ENCODE results near the gene TMEM130. TPM values are rescaled to one million over a fixed set of nuclear protein-coding genes. Genes with fewer than 3 reads are reported as not detected.
"Not testable (repeated sequence)": the region's sequence is repeated elsewhere in the genome, so short reads cannot be mapped to it uniquely, and the experiment has no call there.

TMEM130 gene
- total and polyA plus RNA-seq, 2 donors: 0.23 to 0.24 TPM

DNA sequence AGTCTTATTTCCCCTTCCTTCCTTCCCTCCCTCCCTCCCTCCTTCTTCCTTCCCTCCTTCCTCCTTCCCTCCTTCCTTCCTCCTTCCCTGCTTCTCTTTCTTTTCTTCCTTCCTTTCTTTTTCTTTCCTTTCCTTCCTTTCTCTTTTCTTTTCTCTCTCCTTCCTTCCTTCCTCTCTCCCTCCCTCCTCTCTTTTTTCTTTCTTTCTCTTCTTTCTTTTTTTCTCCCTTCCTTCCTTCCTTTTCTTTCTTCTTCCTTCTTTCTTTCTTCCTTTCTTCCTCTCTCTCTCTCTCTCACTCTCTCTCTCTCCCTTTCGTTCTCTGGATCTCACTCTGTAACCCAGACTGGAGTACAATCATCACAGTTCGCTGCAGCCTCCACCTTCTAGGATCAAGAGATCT is 6.2 kb downstream of the TMEM130 start:
- no peak for DNase-seq (ENCODE audit: low read depth in 6 of 9, low spot score in 9 of 9)
- Histone ChIP-seq H3K4me3 (ENCODE audit: low read length in 2 of 2) (no peak overlapping the region), H3K9me3 (ENCODE audit: control insufficient read depth in 2 of 2, insufficient read depth in 1 of 2, low read length in 1 of 2) (no peaks in the 10 kb centered on the region), H3K27ac (ENCODE audit: low read depth in 1 of 2, low read length in 1 of 2) (no peak overlapping the region), H3K27me3 (ENCODE audit: control insufficient read depth in 2 of 2, insufficient read depth in 1 of 2, low read length in 1 of 2) (peaks cover 15 to 35% of the 10 kb centered on the region in 2 donors), H3K4me1 (ENCODE audit: control insufficient read depth in 2 of 2, insufficient read depth in 2 of 2, low read length in 2 of 2) (no peaks in the 10 kb centered on the region), H3K36me3 (ENCODE audit: control insufficient read depth in 2 of 2, insufficient read depth in 2 of 2, low read length in 1 of 2) (no peaks in the 10 kb centered on the region)
- 94% methylated on average over 2 of the region's 2 CpGs for WGBS

- Histone ChIP-seq H3K36me3 (ENCODE audit: control insufficient read depth in 2 of 2, insufficient read depth in 2 of 2, low read length in 1 of 2) (no peaks in the 10 kb centered on the region), H3K27me3 (ENCODE audit: control insufficient read depth in 2 of 2, insufficient read depth in 1 of 2, low read length in 1 of 2) (peaks cover 9 to 28% of the 10 kb centered on the region in 2 donors), H3K4me3 (ENCODE audit: low read length in 2 of 2) (no peak overlapping the region), H3K27ac (ENCODE audit: low read depth in 1 of 2, low read length in 1 of 2) (no peak overlapping the region), H3K9me3 (ENCODE audit: control insufficient read depth in 2 of 2, insufficient read depth in 1 of 2, low read length in 1 of 2) (no peaks in the 10 kb centered on the region), H3K4me1 (ENCODE audit: control insufficient read depth in 2 of 2, insufficient read depth in 2 of 2, low read length in 2 of 2) (no peaks in the 10 kb centered on the region)
- 96% methylated on average over 29 of the region's 29 CpGs for WGBS
- DNase-seq (ENCODE audit: low read depth in 6 of 9, low spot score in 9 of 9): no peak
Observed at GRCh38 chr7:98862716-98863420, 6.9 kb downstream of the TMEM130 start.

DNA sequence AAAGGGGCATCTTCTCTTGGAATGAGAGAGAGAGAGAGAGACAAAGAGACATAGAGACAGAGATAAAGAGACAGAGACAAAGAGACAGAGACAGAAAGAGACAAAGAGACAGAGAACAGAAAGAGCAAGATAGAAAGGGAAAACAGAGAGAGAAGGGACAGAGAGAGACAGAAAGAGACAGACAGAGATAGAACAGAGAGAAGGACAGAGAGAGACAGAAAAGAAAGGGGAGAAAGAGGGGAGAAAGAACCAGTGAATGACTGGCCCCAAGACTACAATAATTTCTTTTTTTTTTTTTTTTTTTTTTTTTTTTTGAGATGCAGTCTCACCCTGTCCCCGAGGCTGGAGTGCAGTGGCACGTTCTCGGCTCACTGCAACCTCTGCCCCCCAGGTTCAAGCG is 7.6 kb downstream of the TMEM130 start:
- WGBS: 90% methylated on average over 4 of the region's 4 CpGs
- peaks cover 4 to 21% of the 10 kb centered on the region in 2 donors for H3K27me3 ChIP-seq (ENCODE audit: control insufficient read depth in 2 of 2, insufficient read depth in 1 of 2, low read length in 1 of 2)
- H3K9me3 ChIP-seq (ENCODE audit: control insufficient read depth in 2 of 2, insufficient read depth in 1 of 2, low read length in 1 of 2): no peaks in the 10 kb centered on the region
- DNase-seq (ENCODE audit: low read depth in 6 of 9, low spot score in 9 of 9): no peak
- no peaks in the 10 kb centered on the region for H3K4me1 ChIP-seq (ENCODE audit: control insufficient read depth in 2 of 2, insufficient read depth in 2 of 2, low read length in 2 of 2)
- H3K36me3 ChIP-seq (ENCODE audit: control insufficient read depth in 2 of 2, insufficient read depth in 2 of 2, low read length in 1 of 2): no peaks in the 10 kb centered on the region
- H3K27ac ChIP-seq (ENCODE audit: low read depth in 1 of 2, low read length in 1 of 2): no peak overlapping the region
- no peak overlapping the region for H3K4me3 ChIP-seq (ENCODE audit: low read length in 2 of 2)

- H3K27ac ChIP-seq (ENCODE audit: low read depth in 1 of 2, low read length in 1 of 2): no peak overlapping the region
- peaks cover 0 to 7% of the 10 kb centered on the region in 2 donors for H3K27me3 ChIP-seq (ENCODE audit: control insufficient read depth in 2 of 2, insufficient read depth in 1 of 2, low read length in 1 of 2)
- no peaks in the 10 kb centered on the region for H3K9me3 ChIP-seq (ENCODE audit: control insufficient read depth in 2 of 2, insufficient read depth in 1 of 2, low read length in 1 of 2)
- H3K4me3 ChIP-seq (ENCODE audit: low read length in 2 of 2): no peak overlapping the region
- no peaks in the 10 kb centered on the region for H3K4me1 ChIP-seq (ENCODE audit: control insufficient read depth in 2 of 2, insufficient read depth in 2 of 2, low read length in 2 of 2)
- WGBS: 34% methylated on average over 12 of the region's 12 CpGs
- H3K36me3 ChIP-seq (ENCODE audit: control insufficient read depth in 2 of 2, insufficient read depth in 2 of 2, low read length in 1 of 2): no peaks in the 10 kb centered on the region
- no peak for DNase-seq (ENCODE audit: low read depth in 6 of 9, low spot score in 9 of 9)
Observed at GRCh38 chr7:98860071-98860470, 9.7 kb downstream of the TMEM130 start.

DNA sequence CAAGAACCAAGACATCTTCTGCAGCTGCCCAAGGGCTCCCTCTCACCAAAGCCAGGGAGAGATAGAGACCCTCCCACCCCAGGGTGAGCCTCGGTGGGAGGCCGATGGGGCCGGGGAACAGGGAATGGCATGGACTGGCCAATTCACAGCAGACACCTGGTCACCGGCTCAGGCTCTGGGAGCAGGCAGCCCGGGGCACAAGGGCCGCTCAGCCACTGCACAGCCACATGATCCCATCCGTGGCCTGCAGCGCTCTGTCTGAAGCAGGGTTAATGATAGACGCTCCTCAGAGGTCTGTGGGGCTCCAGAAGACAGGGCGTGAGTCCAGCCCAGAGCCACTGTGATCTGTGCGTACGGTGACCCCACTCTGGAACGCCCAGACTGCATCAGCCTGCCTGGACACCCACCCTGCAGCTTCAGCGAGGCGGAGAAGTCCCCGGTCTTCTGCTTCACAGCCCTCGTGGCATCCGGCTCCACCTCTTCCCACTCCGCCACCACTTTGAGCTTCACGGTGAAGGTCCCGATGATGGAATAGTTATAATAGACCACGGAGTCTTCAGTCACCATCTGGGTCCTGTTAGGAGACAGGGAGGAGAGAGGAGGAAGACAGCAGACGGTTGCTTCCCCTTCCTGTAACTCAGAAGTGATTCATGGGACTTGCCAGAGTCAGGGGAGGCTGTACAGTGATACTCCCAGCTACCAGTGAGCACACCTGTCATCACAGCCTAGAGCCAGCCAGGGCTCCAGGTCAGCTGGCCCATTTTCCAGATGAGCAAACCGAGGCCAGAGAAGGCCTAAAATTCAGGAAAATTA is 14.0 kb downstream of the TMEM130 start:
- 85% methylated on average over 24 of the region's 24 CpGs for WGBS
- Histone ChIP-seq H3K4me1 (ENCODE audit: control insufficient read depth in 2 of 2, insufficient read depth in 2 of 2, low read length in 2 of 2) (no peaks in the 10 kb centered on the region), H3K27ac (ENCODE audit: low read depth in 1 of 2, low read length in 1 of 2) (no peak overlapping the region), H3K4me3 (ENCODE audit: low read length in 2 of 2) (no peak overlapping the region), H3K36me3 (ENCODE audit: control insufficient read depth in 2 of 2, insufficient read depth in 2 of 2, low read length in 1 of 2) (no peaks in the 10 kb centered on the region), H3K27me3 (ENCODE audit: control insufficient read depth in 2 of 2, insufficient read depth in 1 of 2, low read length in 1 of 2) (peaks cover 0 to 9% of the 10 kb centered on the region in 2 donors), H3K9me3 (ENCODE audit: control insufficient read depth in 2 of 2, insufficient read depth in 1 of 2, low read length in 1 of 2) (no peaks in the 10 kb centered on the region)
- no peak for DNase-seq (ENCODE audit: low read depth in 6 of 9, low spot score in 9 of 9)

GRCh38 chr7:98852826-98853225 is 17.0 kb downstream of the TMEM130 start:
- H3K36me3 ChIP-seq (ENCODE audit: control insufficient read depth in 2 of 2, insufficient read depth in 2 of 2, low read length in 1 of 2): no peaks in the 10 kb centered on the region
- peaks cover 0 to 4% of the 10 kb centered on the region in 2 donors for H3K27me3 ChIP-seq (ENCODE audit: control insufficient read depth in 2 of 2, insufficient read depth in 1 of 2, low read length in 1 of 2)
- no peaks in the 10 kb centered on the region for H3K4me1 ChIP-seq (ENCODE audit: control insufficient read depth in 2 of 2, insufficient read depth in 2 of 2, low read length in 2 of 2)
- 92% methylated on average over 4 of the region's 4 CpGs for WGBS
- no peak overlapping the region for H3K4me3 ChIP-seq (ENCODE audit: low read length in 2 of 2)
- H3K27ac ChIP-seq (ENCODE audit: low read depth in 1 of 2, low read length in 1 of 2): no peak overlapping the region
- no peak for DNase-seq (ENCODE audit: low read depth in 6 of 9, low spot score in 9 of 9)
- peaks cover 3 to 14% of the 10 kb centered on the region in 2 donors for H3K9me3 ChIP-seq (ENCODE audit: control insufficient read depth in 2 of 2, insufficient read depth in 1 of 2, low read length in 1 of 2)

- Histone ChIP-seq H3K27me3 (ENCODE audit: control insufficient read depth in 2 of 2, insufficient read depth in 1 of 2, low read length in 1 of 2) (peaks cover 0 to 2% of the 10 kb centered on the region in 2 donors), H3K4me1 (ENCODE audit: control insufficient read depth in 2 of 2, insufficient read depth in 2 of 2, low read length in 2 of 2) (no peaks in the 10 kb centered on the region), H3K36me3 (ENCODE audit: control insufficient read depth in 2 of 2, insufficient read depth in 2 of 2, low read length in 1 of 2) (no peaks in the 10 kb centered on the region), H3K4me3 (ENCODE audit: low read length in 2 of 2) (no peak overlapping the region), H3K27ac (ENCODE audit: low read depth in 1 of 2, low read length in 1 of 2) (no peak overlapping the region), H3K9me3 (ENCODE audit: control insufficient read depth in 2 of 2, insufficient read depth in 1 of 2, low read length in 1 of 2) (peaks cover 3 to 18% of the 10 kb centered on the region in 2 donors)
- WGBS: 95% methylated on average over 3 of the region's 3 CpGs
- no peak for DNase-seq (ENCODE audit: low read depth in 6 of 9, low spot score in 9 of 9)
Observed at GRCh38 chr7:98848918-98849317, 20.9 kb downstream of the TMEM130 start.

DNA sequence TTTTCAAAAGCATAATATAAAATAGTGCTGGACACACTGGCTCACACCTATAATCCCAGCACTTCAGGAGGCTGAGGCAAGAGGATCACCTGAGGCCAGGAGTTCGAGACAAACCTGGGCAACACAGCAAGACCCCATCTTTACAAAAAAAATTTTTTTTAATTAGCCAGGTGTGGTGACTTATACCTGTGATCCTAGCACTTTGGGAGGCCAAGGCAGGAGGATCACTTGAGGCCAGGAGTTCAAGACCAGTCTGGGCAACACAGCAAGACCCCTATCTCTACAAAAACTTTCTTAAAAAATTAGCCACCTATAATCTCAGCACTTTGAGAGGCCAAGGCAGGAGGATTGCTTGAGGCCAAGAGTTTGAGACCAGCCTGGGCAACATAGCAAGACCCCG is 27.3 kb downstream of the TMEM130 start:
- not testable (repeated sequence) for DNase-seq (ENCODE audit: low read depth in 6 of 9, low spot score in 9 of 9)
- WGBS: 92% methylated on average over 2 of the region's 2 CpGs

More for the DNA sequence above, 27.3 kb downstream of the TMEM130 start:
- not testable (repeated sequence) for H3K27me3 ChIP-seq (ENCODE audit: control insufficient read depth in 2 of 2, insufficient read depth in 1 of 2, low read length in 1 of 2); H3K4me3 ChIP-seq (ENCODE audit: low read length in 2 of 2); H3K36me3 ChIP-seq (ENCODE audit: control insufficient read depth in 2 of 2, insufficient read depth in 2 of 2, low read length in 1 of 2); H3K27ac ChIP-seq (ENCODE audit: low read depth in 1 of 2, low read length in 1 of 2); H3K4me1 ChIP-seq (ENCODE audit: control insufficient read depth in 2 of 2, insufficient read depth in 2 of 2, low read length in 2 of 2); H3K9me3 ChIP-seq (ENCODE audit: control insufficient read depth in 2 of 2, insufficient read depth in 1 of 2, low read length in 1 of 2)
